K562 (cell line): ENCODE results near the gene PGAP3. TPM values are rescaled to one million over a fixed set of nuclear protein-coding genes. Genes with fewer than 3 reads are reported as not detected.
A peak's percentile ranks its signal among the peaks of the same experiment; 100 is the strongest.

Source experiments
- CTBP1 ChIP-seq: fragments of 450-650 bp; IDR thresholded peaks from 2 replicates; pipeline ENCODE4 v1.6.1; 2016; ENCODE audit warnings: borderline replicate concordance
- CTCF ChIP-seq, 3 experiments: IDR thresholded peaks in 2 of 3; conservative IDR thresholded peaks in 1 of 3; 2 replicates each; pipeline ENCODE4 v1.5.1; 2011 to 2012; ENCODE audit warnings: low read length in 3 of 3, mild to moderate bottlenecking in 3 of 3, control low read depth in 2 of 3, improper control_type of control experiment in 1 of 3, inconsistent platforms in 1 of 3, low read depth in 1 of 3, mixed read lengths in 1 of 3, moderate library complexity in 1 of 3; ENCODE audit not compliant: insufficient read depth in 2 of 3
- HMG20A ChIP-seq: fragments of 450-650 bp; formaldehyde crosslinking; conservative IDR thresholded peaks from 2 replicates; pipeline ENCODE4 v1.4.0; 2020; ENCODE audit warnings: mild to moderate bottlenecking, mixed read lengths
- KDM5B ChIP-seq: fragments of 200-600 bp; sonication (generic); IDR thresholded peaks from 2 replicates; pipeline ENCODE4 v1.6.1; 2012; ENCODE audit warnings: low read depth, mild to moderate bottlenecking, moderate library complexity, low read length, control low read depth, inconsistent platforms; ENCODE audit not compliant: insufficient replicate concordance
- SMARCB1 ChIP-seq: IDR thresholded peaks from 2 replicates; pipeline ENCODE4 v1.6.1; 2011; ENCODE audit warnings: improper control_type of control experiment, low read depth; ENCODE audit not compliant: insufficient read length
- ZNF121 ChIP-seq: sonication (generic); formaldehyde crosslinking; conservative IDR thresholded peaks from 2 replicates; pipeline ENCODE4 v1.8.0; 2022; ENCODE audit warnings: missing genetic modification reagents
- polyA plus RNA-seq, 8 experiments: library from polyadenylated mRNA; depleted of rRNA in 4 of 8; stranded (reverse) in 5 of 8; unstranded in 3 of 8; fragments of >200 nt; fragmentation: Nextera tagmentation in 2 of 8; fragmentation: Illumina TruSeq in 1 of 8; extraction: Ambion mirVana in 2 of 8; extraction: Trizol in 1 of 8; gene quantifications; 2 replicates each; pipeline versions ENCODE4 v1.2.1 to v1.2.3, GENCODE V29; 2011 to 2014; ENCODE audit warnings: inconsistent platforms in 1 of 8, missing spikeins in 1 of 8
- total RNA-seq, 7 experiments: library from RNA; depleted of rRNA in 6 of 7; stranded (reverse); fragments of >200 nt in 6 of 7; fragmentation: Illumina TruSeq in 2 of 7; extraction: Trizol in 2 of 7; gene quantifications; 2 replicates each; pipeline versions ENCODE4 v1.2.1 to v1.2.3, GENCODE V29; 2011 to 2021; ENCODE audit warnings: low replicate concordance in 1 of 7

Gene PGAP3
- total and polyA plus RNA-seq, 9 of the 15 experiments (the other 6 are each of a cell fraction or from before 2014, with no cell fraction given) = 0.38 to 9.4 (median 4.5) TPM

- TF ChIP-seq SMARCB1 (no peak), CTBP1 (no peak), CTCF (IDR thresholded peaks at IDR 0.05 in 2 of 3, conservative IDR thresholded peaks at IDR 0.05 in 1 of 3; ENCODE audit: insufficient read depth in 2 of 3, low read depth in 1 of 3, low read length in 3 of 3) (peak in 1 of 3 experiments; percentile 30; a peak in 1 of 6 replicates), HMG20A (CRISPR knock-in tag) (no peak), KDM5B (no peak), ZNF121 (CRISPR knock-in tag) (no peak)
- TF ChIP-seq, all 486 proteins: peak for 4
Observed at GRCh38 chr17:39672522-39673334, 15.1 kb downstream of the PGAP3 start (continued).
